ENCODE measurements around the gene MLLT10. TPM values are rescaled to one million over a fixed set of nuclear protein-coding genes. Genes with fewer than 3 reads are reported as not detected.

MLLT10 gene
- total RNA-seq, 1 experiment from 2014 or later = 45.2 TPM

DNA sequence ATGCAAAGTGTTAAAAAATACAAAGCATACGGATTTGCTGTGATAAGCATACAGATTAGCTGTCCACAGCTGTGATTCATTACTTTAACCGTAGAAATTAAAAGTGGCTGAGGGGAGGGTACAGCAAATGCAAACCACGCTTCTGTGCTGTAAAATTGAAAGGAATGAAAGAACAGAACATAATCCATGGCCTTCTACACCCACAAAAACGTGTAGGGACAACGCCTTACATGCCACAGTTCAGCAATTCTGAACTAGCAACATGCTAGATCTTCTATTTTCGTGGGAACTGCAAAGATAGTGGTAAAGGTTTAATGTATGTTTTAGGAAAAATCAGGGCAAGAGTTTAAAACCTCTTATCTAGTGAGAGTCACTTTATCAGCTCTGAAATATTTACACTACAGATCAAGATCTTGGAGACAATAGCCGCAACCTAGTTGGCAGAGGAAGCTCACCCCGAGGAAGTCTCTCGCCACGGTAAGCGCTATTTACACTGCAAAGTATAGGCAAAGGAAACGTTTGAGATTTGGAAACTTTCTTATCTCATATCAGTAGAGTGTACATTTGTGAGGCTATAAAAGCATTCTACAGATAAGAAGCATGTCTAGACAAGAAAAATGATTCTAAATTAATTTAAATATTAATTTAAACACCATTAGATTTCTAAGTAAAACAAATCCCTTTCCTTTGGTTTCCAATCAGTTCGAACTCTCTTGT is 193.6 kb downstream of the MLLT10 start:
- DNase-seq (ENCODE audit: low read depth, low spot score) = no peak
- ATAC-seq = no peak
- Histone ChIP-seq H4K20me1 (ENCODE audit: insufficient read depth) (peaks cover 15% of the 10 kb centered on the region; the same call in 1 of the 2 replicates), H3K4me2 (ENCODE audit: low read length) (no peak overlapping the region), H3K36me3 (ENCODE audit: control insufficient read depth in 1 of 2, insufficient read depth in 2 of 2, low read length in 2 of 2) (peaks cover 0 to 8% of the 10 kb centered on the region in 2 experiments; a peak in 1 of 4 replicates), H3K27me3 (ENCODE audit: insufficient read depth, low read length) (no peaks in the 10 kb centered on the region), H3K9me2 (ENCODE audit: insufficient read depth) (no peaks in the 10 kb centered on the region), H3K4me1 (ENCODE audit: control insufficient read depth in 1 of 2, insufficient read depth in 2 of 2, low read length in 2 of 2) (peaks cover 19 to 36% of the 10 kb centered on the region in 2 experiments), H3K9me3 (ENCODE audit: control insufficient read depth in 1 of 2, insufficient read depth in 1 of 2, low read depth in 1 of 2, low read length in 2 of 2) (no peaks in the 10 kb centered on the region), H3K9ac (ENCODE audit: low read length) (no peak overlapping the region), H3K79me2 (ENCODE audit: insufficient read depth, low read length) (0 out of 2 replicates have a peak, but pooled peaks cover 11% of the 10 kb centered on the region), H2AFZ (ENCODE audit: low read depth, low read length, poor library complexity, severe bottlenecking) (no peak overlapping the region), H3K27ac (ENCODE audit: low read depth, low read length) (no peak overlapping the region), H3K4me3 (replicated peaks in 1 of 2; ENCODE audit: low read depth in 1 of 2, low read length in 2 of 2) (no peak overlapping the region)
- intact Hi-C loops (cut with micrococcal nuclease) = no loop called here
- RAD21 ChIA-PET (ENCODE audit: low non-redundant PET in 1 of 2, low total read pairs in 2 of 2, uncharacterized antibody in 2 of 2, unreplicated experiment in 2 of 2) = no interaction called here
- TF ChIP-seq ZBTB33 (IDR thresholded peaks at IDR 0.05; ENCODE audit: extremely low read depth, insufficient replicate concordance, low read length) = no peak
- TF ChIP-seq EZH2phosphoT487 (IDR thresholded peaks at IDR 0.05; ENCODE audit: borderline replicate concordance) = no peak
- no peak for TF ChIP-seq ELF1 (IDR thresholded peaks at IDR 0.05; ENCODE audit: borderline replicate concordance, low read depth)
- TF ChIP-seq REST (IDR thresholded peaks at IDR 0.05; ENCODE audit: low read depth) = no peak
- no peak for TF ChIP-seq YY1 (IDR thresholded peaks at IDR 0.05; ENCODE audit: extremely low read depth, insufficient replicate concordance, low read depth, low read length)
- TF ChIP-seq SP1 (IDR thresholded peaks at IDR 0.05; ENCODE audit: low read depth) = no peak
- BruUV-seq (replicated peaks) = no TSS peak
- POLR2A ChIA-PET = no interaction called here
- CTCF ChIA-PET = no interaction called here
